Measurements from ENCODE around the gene EFCAB11.

DNA sequence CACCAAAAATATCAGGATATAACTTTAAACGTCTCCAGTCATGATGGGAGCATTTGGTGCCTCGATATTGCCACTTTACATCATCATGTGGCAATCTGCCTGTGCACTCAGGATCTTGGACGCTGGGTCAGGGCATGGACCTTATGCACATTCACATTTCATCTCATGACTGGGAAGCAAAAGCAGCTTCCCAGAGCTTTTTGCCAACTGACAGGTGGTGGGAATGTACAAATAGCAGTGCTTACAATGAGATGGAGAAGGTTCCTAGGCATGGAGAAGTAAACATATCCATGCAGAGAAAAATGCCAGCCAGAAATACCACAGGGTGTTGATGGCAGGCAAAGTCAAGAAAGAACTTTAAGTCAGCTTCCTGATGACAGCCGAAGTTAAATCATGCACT is 30.3 kb downstream of the EFCAB11 start:
- TF ChIP-seq, protein P1, sequence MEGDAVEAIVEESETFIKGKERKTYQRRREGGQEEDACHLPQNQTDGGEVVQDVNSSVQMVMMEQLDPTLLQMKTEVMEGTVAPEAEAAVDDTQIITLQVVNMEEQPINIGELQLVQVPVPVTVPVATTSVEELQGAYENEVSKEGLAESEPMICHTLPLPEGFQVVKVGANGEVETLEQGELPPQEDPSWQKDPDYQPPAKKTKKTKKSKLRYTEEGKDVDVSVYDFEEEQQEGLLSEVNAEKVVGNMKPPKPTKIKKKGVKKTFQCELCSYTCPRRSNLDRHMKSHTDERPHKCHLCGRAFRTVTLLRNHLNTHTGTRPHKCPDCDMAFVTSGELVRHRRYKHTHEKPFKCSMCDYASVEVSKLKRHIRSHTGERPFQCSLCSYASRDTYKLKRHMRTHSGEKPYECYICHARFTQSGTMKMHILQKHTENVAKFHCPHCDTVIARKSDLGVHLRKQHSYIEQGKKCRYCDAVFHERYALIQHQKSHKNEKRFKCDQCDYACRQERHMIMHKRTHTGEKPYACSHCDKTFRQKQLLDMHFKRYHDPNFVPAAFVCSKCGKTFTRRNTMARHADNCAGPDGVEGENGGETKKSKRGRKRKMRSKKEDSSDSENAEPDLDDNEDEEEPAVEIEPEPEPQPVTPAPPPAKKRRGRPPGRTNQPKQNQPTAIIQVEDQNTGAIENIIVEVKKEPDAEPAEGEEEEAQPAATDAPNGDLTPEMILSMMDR (optimal IDR thresholded peaks at IDR 0.05 in 1 of 3, IDR thresholded peaks at IDR 0.05 in 1 of 3, conservative IDR thresholded peaks at IDR 0.05 in 1 of 3; ENCODE audit: extremely low read depth in 1 of 3, insufficient read depth in 2 of 3, low read length in 3 of 3) = no peak
- no peak for TF ChIP-seq EZH2 (IDR thresholded peaks at IDR 0.05; ENCODE audit: low read length)
